ENCODE measurements around the gene FBXO15. TPM values are rescaled to one million over a fixed set of nuclear protein-coding genes. Genes with fewer than 3 reads are reported as not detected.

FBXO15 gene
- total RNA-seq, 1 donor from 2014 or later = 1.2 TPM

GRCh38 chr18:74186661-74187060, 39.0 kb upstream of the FBXO15 start:
- no peak overlapping the region for H3K4me3 Mint-ChIP-seq (ENCODE audit: unreplicated experiment)
- no peaks in the 10 kb centered on the region for H3K36me3 ChIP-seq (ENCODE audit: insufficient read depth, low read length)
- H3K36me3 Mint-ChIP-seq (ENCODE audit: low read depth, unreplicated experiment) = no peaks in the 10 kb centered on the region
- no peaks in the 10 kb centered on the region for H3K79me2 ChIP-seq (ENCODE audit: insufficient read depth, low read length)
- H4K20me1 ChIP-seq (ENCODE audit: insufficient read depth, low read length) = no peaks in the 10 kb centered on the region
- no peak overlapping the region for H3K27ac Mint-ChIP-seq (ENCODE audit: unreplicated experiment)
- H3K27me3 ChIP-seq (ENCODE audit: insufficient read depth, low read length) = peaks cover 8% of the 10 kb centered on the region
- H3K4me3 ChIP-seq (ENCODE audit: insufficient read depth, low read depth, low read length) = no peak overlapping the region
- FAIRE-seq (no peak), DNase-seq (ENCODE audit: low read depth) (no peak)
- H3K27ac ChIP-seq (ENCODE audit: low read depth, low read length) = no peak overlapping the region
- H3K9me3 ChIP-seq (ENCODE audit: insufficient read depth, low read depth, low read length) = no peaks in the 10 kb centered on the region
- H3K9ac ChIP-seq (ENCODE audit: low read length) = no peak overlapping the region
- H3K9me3 Mint-ChIP-seq (ENCODE audit: unreplicated experiment) = no peaks in the 10 kb centered on the region
- TF ChIP-seq EZH2 (IDR thresholded peaks at IDR 0.05; ENCODE audit: insufficient read depth, low read length) (no peak), CTCF (IDR thresholded peaks at IDR 0.05; ENCODE audit: insufficient read depth, low read depth, low read length) (no peak)
- H3K27me3 Mint-ChIP-seq (ENCODE audit: low read depth, unreplicated experiment) = peaks cover 4% of the 10 kb centered on the region
- peaks cover 5% of the 10 kb centered on the region for H3K4me1 ChIP-seq (ENCODE audit: insufficient read depth, low read length)
- no peak overlapping the region for H2AFZ ChIP-seq (ENCODE audit: low read depth, low read length)
- no peak overlapping the region for H3K4me2 ChIP-seq (ENCODE audit: low read length)
- H3K4me1 Mint-ChIP-seq (ENCODE audit: low read depth, unreplicated experiment) = peaks cover 1% of the 10 kb centered on the region

- no peak for FAIRE-seq
- TF ChIP-seq CTCF (IDR thresholded peaks at IDR 0.05; ENCODE audit: insufficient read depth, low read depth, low read length) (no peak), EZH2 (IDR thresholded peaks at IDR 0.05; ENCODE audit: insufficient read depth, low read length) (no peak)
Measured at GRCh38 chr18:74185860-74186259, 38.2 kb upstream of the FBXO15 start.

GRCh38 chr18:74184875-74185274, 37.2 kb upstream of the FBXO15 start:
- H3K9ac ChIP-seq (ENCODE audit: low read length) = no peak overlapping the region
- peaks cover 1% of the 10 kb centered on the region for H3K4me1 Mint-ChIP-seq (ENCODE audit: low read depth, unreplicated experiment)
- DNase-seq (ENCODE audit: low read depth) = no peak

More at GRCh38 chr18:74185860-74186259, 38.2 kb upstream of the FBXO15 start:
- Histone ChIP-seq H3K9me3 (ENCODE audit: insufficient read depth, low read depth, low read length) (no peaks in the 10 kb centered on the region), H3K4me1 (ENCODE audit: insufficient read depth, low read length) (peaks cover 5% of the 10 kb centered on the region), H3K79me2 (ENCODE audit: insufficient read depth, low read length) (no peaks in the 10 kb centered on the region), H2AFZ (ENCODE audit: low read depth, low read length) (no peak overlapping the region), H3K4me2 (ENCODE audit: low read length) (no peak overlapping the region), H3K27me3 (ENCODE audit: insufficient read depth, low read length) (peaks cover 8% of the 10 kb centered on the region), H3K36me3 (ENCODE audit: insufficient read depth, low read length) (no peaks in the 10 kb centered on the region), H3K9ac (ENCODE audit: low read length) (no peak overlapping the region), H3K27ac (ENCODE audit: low read depth, low read length) (no peak overlapping the region), H3K4me3 (ENCODE audit: insufficient read depth, low read depth, low read length) (no peak overlapping the region), H4K20me1 (ENCODE audit: insufficient read depth, low read length) (no peaks in the 10 kb centered on the region)
- Mint-ChIP-seq H3K27me3 (ENCODE audit: low read depth, unreplicated experiment) (peaks cover 4% of the 10 kb centered on the region), H3K36me3 (ENCODE audit: low read depth, unreplicated experiment) (no peaks in the 10 kb centered on the region), H3K9me3 (ENCODE audit: unreplicated experiment) (no peaks in the 10 kb centered on the region), H3K27ac (ENCODE audit: unreplicated experiment) (no peak overlapping the region), H3K4me1 (ENCODE audit: low read depth, unreplicated experiment) (peaks cover 1% of the 10 kb centered on the region), H3K4me3 (ENCODE audit: unreplicated experiment) (no peak overlapping the region)
- DNase-seq (ENCODE audit: low read depth) = no peak

More at GRCh38 chr18:74184875-74185274, 37.2 kb upstream of the FBXO15 start:
- no peak overlapping the region for H3K27ac Mint-ChIP-seq (ENCODE audit: unreplicated experiment)
- peaks cover 5% of the 10 kb centered on the region for H3K4me1 ChIP-seq (ENCODE audit: insufficient read depth, low read length)
- H3K27ac ChIP-seq (ENCODE audit: low read depth, low read length) = no peak overlapping the region
- H3K9me3 ChIP-seq (ENCODE audit: insufficient read depth, low read depth, low read length) = no peaks in the 10 kb centered on the region
- peaks cover 4% of the 10 kb centered on the region for H3K27me3 Mint-ChIP-seq (ENCODE audit: low read depth, unreplicated experiment)
- no peak for FAIRE-seq
- TF ChIP-seq CTCF (IDR thresholded peaks at IDR 0.05; ENCODE audit: insufficient read depth, low read depth, low read length) (no peak), EZH2 (IDR thresholded peaks at IDR 0.05; ENCODE audit: insufficient read depth, low read length) (no peak)
- H3K4me3 Mint-ChIP-seq (ENCODE audit: unreplicated experiment) = no peak overlapping the region
- no peaks in the 10 kb centered on the region for H3K36me3 Mint-ChIP-seq (ENCODE audit: low read depth, unreplicated experiment)
- peaks cover 3% of the 10 kb centered on the region for H3K9me3 Mint-ChIP-seq (ENCODE audit: unreplicated experiment)
- H3K4me3 ChIP-seq (ENCODE audit: insufficient read depth, low read depth, low read length) = no peak overlapping the region
- peaks cover 8% of the 10 kb centered on the region for H3K27me3 ChIP-seq (ENCODE audit: insufficient read depth, low read length)
- no peak overlapping the region for H2AFZ ChIP-seq (ENCODE audit: low read depth, low read length)
- no peaks in the 10 kb centered on the region for H3K79me2 ChIP-seq (ENCODE audit: insufficient read depth, low read length)
- H3K36me3 ChIP-seq (ENCODE audit: insufficient read depth, low read length) = no peaks in the 10 kb centered on the region
- no peak overlapping the region for H3K4me2 ChIP-seq (ENCODE audit: low read length)
- H4K20me1 ChIP-seq (ENCODE audit: insufficient read depth, low read length) = no peaks in the 10 kb centered on the region

Data from astrocyte (in vitro differentiated cells and primary cell).